GM21360 (cell line): ENCODE data around the gene RPL7A.
"Not testable (repeated sequence)": the region's sequence is repeated elsewhere in the genome, so short reads cannot be mapped to it uniquely, and the experiment has no call there.

Experiments used
- ATAC-seq: cut with Tn5 transposase; IDR thresholded peaks from one replicate; pipeline ENCODE4 v1.9.1; 2021; ENCODE audit warnings: mild to moderate bottlenecking, moderate library complexity; ENCODE audit not compliant: unreplicated experiment

Gene RPL7A

DNA sequence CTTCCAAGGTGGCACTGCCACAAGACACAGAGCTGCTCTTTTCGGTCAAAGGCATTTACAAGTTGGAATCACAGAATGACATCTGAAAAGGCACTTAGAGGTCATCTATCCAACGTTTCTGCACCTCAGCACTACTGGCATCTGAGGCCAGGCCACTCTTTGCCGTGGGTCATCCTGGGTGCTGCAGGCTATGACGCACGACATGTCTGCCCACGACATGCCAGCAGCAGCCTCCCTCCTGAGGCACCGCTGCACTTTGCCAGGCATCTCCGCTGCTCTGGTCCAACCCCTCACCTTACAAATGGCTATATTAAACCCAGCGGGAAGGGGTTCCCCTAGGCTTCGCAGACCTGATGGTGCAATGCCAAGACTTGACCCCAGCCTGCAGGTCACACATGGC is 19.8 kb downstream of the RPL7A start:
- ATAC-seq, result no peak

DNA sequence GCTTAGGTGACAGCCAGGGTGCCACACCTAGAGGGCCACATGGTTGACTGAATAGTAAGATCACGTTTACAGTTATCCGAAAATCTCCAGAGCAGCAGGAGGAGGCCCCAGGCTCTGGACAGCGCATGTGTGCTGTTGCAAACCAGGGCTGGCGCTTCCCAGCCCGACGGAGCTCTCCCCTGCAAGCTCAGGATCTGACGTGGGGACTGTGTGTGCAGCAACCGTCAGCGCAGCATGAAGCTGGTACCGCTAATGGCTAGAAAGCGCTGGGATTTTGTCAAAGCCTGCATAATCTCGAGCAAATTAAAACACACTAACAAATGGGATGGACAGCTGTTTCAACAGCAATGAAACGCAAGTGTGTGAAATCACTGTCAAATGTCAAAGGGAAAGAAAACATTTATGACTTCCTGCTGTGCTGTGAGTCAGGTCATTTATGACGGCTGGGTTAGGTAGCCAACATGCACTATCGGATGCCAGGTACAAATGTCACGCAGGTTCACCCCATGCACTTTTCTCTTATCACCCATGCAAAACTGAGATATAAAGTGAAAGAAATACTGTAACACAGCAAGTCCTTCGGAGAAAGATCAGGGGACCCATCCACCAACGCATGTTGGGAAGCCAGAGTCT is 20.3 kb downstream of the RPL7A start:
- ATAC-seq, result no peak

DNA sequence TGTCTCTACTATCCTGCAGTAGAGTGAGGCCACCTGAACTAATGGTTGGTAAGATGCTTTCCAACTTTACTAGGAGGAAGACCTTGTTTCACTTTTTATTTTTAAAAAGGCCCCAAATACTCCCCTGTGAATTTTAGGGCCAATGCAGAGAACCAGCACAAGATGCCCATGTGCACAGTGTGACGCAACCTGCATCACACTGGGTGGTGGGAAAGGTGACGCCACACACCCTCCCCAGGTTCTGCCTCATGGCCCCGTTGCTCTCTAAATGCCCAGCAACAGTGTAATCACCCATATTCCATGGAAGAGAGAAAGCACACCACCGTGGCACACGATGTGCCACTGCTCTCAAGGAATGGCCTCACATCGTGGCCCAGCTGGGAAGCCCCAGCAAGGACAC is 21.4 kb downstream of the RPL7A start:
- ATAC-seq, result no peak

DNA sequence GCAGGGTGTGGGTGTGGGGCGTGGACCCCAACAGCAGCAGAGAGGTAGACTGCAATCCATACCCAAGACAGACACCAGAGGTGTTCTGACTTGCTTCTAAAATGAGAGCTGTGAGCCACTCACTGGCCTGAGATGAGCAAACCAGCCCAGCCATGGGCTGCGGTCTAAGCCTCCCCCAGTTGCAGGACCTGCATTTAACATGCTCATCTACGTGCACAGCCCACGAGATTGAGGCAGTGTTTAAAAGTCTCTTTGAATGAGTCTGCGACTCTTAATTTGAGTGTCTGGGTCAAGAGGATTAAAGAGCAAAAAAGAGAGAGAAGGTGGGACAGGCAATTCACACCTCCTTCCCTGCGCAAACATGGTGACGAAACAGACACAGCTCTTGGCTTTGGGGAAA is 21.9 kb downstream of the RPL7A start:
- no peak for ATAC-seq

DNA sequence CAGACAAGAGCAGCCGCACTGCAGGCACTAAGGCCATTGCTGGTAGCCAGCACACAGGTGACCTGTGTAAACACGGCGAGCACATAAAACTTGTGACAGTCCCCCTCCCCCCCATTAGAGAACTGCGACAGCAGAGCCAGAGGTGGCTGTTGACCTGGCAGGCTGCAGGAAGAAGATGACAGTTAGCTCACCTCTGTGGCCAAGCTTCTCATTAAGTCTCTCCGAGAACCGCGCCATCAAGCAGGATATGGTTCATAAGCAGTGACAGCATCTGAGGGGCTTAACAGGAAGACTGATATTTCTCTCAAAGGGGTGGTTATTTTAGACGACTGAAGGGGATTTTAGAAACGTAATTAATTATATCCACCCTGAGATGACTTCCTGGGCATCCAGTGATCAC is 22.7 kb downstream of the RPL7A start:
- no peak for ATAC-seq

DNA sequence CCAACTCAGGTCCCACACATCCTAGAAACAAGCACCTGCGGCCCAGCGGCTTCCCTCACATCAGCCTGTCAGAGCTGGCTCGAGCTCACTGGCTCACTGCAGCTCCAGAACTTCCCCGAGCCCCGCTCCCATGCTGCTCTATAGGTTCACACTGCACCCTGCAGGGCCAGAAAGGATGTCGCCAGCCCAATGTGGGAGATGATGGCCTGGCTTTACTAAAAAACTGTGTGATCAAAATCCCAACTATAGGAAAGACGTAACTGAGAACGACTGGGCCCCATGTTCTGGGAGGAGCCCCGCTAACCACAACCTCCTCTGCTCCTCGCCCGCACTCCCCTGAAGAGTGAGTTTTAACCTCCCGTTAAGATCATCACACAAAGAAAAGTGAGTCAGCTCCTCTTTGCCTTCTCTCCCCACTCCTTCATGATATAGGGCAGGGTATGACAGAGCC is 23.3 kb downstream of the RPL7A start:
- no peak for ATAC-seq

DNA sequence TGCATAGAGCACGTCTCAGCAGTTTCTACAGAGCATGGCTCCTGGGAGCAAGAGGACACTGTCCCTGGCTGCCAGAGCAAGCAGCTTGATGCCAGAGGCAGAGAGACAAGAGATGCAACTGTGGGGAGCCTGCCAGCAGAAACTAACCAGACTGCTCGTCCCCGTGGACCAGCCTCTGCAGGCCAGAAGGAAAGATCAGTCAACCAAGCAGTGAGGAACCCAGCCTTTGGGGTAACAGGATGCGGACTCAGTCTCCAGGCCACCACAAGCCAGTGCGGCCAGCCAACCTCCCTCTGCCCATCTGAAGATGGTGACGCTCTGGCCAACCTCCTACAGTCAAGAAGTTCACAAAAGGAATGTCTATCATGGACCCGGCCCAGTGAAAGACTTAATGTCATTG is 24.1 kb downstream of the RPL7A start:
- ATAC-seq, result no peak

DNA sequence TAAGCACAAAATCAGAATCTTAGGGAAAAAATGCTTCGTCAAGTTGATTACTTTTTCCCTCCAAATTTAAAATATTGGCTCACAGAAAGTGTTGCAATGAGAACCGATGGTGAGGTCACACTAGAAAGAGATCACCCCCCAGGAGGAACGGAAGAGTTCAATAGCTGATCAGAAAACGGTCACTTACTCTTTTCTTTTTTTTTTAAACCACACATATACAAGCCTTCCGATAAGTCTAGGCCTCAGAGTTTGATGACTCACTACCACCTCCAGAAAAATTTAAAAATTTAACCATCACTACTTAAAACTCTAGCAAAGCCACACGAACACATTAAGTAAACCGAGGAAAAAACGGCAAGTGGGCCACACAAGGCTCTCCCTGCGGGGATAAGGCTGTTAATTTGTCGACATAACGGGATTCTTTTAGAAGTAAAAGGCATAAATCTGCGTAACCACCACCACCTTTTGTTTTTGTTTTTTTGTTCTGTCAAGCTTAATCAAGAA is 26.6 kb downstream of the RPL7A start:
- ATAC-seq, result no peak

DNA sequence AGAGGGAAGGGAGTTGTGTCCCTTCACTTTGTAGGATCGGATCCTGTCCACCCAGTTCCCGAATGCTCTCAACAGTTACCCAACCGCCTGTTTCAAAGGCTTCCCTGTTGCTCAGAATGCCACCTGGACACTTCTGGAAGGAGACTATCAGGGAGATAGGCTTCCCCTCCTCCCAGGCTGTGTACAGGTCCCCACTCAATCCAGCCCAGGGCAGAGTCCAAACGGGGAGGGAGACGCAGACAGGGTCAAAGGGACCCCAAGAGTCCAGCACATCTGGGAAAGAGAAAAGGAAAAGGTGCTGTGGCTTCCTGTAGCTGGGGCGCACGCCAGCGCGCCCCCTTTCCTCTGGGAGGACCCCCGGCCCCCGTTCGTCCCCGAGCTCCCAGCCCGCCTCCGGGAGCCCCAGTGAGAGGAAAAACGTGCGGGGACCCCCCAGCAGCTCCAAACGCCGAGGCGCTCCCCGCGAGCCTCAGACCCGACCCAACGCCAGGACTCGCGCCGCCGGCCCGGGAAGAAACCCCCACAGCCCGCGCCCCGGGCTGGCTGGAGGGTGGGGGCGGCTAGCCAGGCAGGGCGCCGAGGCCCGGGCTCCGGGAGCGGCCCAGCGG is 27.2 kb downstream of the RPL7A start:
- peak; percentile 7 for ATAC-seq

DNA sequence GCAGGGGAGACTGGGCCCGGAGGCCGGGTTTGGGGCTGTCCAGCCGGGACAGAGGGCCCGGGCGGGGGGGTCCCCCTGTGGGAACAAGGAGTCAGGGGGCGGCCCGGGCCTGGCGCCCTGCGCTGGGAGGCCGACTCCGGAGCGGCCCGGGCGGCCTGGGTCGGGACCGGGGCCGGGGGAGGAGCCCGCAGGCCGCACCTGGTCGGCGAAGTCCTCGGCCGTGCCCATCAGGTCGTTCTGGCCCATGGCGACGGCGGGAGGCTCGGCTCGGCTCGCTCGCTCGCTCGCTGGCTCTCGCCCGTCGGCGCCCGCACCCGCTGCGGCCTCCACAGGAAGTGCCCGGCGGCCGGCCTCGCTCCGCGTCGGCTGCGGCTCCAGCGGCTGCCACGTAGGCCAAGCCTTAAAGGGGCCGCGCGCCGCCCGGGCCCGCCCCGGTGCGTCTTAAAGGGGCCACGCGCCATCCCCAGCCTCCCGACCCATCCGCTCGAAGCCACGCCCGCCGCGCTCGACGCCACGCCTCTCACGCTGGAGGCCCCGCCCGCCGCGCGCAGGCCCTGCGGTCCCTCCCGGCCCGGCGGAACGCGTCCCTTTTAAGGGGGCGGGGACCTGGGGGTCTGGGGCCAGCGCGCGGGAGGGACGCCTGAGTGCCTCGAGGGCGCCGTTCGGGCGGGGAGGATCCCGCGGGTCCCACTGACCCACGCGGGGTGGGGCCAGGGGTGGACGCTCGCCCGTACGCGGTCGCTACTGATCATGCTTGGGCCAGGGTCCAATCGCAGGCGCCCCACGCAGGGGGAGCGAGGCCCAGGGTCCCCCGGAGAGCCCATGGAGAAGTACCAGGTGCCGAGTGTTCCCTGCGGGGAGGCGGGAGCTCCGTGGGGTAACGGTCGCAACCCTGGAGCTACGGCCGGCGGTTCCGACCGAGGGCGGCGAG is 28.0 kb downstream of the RPL7A start, which contains the start of the genes STKLD1 and SURF4:
Gene STKLD1, plus strand, starts transcription at position 643 of the 931 bp plus-strand sequence. Its CDS starts 108 bp downstream, at position 751.
Gene SURF4, minus strand, starts transcription at position 337 of the 931 bp plus-strand sequence. Its CDS starts 91 bp downstream, at position 246.
- peak; percentile 90 for ATAC-seq

DNA sequence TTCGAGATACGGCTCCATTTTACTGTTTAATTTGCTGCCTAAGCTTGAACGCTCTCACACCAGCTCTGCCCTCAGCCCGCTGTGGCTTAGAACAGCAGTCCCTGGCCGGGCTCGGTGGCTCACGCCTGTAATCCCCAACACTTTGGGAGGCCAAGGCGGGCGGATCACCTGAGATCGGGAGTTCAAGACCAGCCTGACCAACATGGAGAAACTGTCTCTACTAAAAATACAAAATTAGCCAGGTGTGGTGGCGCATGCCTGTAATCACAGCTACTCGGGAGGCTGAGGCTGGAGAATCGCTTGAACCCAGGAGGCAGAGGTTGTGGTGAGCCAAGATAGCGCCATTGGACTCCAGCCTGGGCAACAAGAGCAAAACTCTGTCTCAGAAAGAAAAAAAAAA is 29.3 kb downstream of the RPL7A start:
- not testable (repeated sequence) for ATAC-seq

DNA sequence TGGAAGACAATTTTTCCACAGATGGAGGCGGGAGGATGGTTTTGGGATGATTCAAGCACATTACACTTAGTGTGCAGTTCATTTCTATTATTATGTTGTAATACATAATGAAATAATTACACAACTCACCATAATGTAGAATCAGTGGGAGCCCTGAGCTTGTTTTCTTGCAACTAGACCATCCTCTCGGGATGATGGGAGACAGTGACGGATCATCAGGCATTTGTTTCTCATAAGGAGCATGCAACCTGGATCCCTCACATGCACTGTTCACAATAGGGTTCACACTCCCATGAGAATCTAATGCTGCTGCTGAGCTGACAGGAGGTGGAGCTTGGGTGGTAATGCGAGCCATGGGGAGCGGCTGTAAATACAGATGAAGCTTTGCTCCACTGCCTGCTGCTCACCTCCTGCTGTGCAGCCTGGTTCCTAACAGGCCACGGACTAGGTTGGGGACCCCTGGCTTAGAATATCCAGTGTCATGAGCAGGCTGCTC is 29.8 kb downstream of the RPL7A start:
- no peak for ATAC-seq

DNA sequence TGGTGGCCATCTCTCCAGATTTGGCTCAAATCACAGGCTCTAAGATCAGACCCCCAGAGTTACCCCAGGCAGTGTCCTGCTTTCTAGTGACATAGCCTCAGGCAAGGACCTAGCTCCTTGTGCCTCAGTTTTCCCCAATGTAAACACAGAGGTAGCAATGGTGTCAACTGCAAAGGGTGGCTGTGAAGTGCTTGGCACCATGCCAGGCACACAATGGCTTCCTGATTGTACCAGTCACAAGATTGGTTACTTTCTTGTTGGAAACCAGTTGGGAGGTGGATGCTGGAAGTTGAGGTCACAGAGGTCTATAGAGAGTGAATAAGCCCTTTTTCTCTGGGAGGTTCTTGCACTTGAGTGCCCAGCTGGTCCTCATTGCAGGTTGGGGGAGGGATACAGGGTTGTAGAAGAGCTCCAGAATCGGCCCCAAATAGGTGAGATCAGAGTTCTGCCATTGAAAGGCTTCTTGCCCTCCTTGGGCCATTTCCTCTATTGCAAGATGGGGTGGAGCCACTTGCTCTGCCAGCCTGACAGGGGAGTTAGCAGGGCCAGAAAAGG is 30.5 kb downstream of the RPL7A start:
- no peak for ATAC-seq

DNA sequence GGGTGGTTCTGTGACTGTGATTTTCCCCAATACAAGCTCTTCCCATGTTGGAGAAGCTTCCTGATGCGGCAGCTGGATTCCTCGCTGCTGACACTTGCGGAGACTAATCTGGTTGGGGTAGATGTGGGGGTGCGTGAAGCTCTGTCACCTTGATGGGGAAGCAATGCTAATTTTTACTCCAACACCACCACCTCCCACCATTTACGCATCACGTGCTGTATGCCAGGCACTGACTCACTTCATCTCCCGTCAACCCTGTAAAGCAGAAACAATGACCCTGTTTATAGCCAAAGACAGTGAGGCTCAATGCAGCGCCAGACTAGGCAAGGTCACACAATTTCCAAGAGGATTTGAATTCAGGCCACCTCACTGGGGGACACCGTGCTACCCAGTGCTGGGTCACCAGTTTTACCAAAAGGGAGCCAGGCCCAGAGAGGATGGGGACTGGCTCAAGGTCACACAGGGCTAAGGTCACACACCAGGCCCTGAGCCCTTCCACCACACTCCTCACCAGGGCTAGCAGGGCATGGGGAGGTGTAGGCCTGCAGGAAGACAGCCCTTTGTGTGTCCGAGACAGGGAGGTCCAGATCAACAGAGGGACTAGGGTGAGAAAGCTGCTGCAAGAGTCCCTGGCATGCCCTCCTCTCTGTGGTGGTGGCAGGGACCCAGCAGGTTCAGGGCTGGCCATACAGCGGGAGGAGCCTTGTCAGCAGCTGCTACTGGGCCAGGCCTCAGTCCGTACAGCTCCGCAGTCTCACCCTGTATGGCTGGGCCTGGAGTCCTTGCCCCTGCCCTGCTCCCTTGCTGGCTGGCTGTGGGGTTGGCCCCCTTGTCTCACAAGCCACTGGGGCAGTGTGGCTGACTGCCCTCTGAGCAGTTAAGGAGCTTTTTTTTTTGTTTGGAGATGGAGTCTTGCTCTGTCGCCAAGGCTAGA is 31.4 kb downstream of the RPL7A start:
- no peak for ATAC-seq

DNA sequence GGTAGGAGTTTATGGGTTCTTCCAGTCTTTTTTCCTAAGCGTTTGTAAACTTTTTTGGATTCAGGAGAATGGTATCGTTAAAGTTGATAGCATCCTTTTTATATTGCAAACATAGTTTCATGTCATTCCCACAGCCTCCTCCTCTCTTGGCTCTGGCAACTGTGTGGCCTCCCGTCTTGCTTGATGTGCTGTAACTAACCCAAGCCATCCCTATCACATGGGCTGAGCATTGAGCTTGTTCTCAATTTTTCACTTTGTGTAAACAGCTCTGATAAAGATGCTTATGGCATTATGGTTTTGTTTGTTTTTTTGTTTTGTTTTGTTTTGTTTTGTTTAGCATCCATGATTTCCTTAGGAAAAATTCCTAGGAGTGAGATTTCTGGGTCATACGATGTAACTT is 32.7 kb downstream of the RPL7A start:
- ATAC-seq, result no peak

DNA sequence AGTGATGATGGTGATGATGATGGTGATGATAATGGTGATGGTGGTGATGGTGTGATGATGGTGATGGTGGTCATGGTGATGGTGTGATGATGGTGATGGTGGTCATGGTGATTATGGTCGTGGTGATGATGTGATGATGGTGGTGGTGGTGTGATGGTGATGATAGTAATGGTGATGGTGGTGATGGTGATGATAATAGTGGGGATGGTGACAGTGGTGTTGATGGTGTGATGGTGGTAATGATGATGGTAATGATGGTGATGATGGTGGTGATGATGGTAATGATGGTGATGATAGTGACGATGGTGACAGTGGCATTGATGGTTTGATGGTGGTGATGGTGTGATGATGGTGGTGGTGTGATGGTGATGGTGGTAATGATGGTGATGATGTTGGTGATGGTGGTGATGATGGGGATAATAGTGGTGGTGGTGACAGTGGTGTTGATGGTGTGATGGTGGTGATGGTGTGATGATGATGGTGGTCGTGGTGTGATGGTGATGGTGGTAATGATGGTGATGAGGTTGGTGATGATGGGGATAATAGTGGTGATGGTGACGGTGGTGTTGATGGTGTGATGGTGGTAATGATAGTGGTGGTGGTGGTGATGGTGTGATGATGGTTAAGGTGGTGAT is 34.6 kb downstream of the RPL7A start:
- no peak for ATAC-seq

DNA sequence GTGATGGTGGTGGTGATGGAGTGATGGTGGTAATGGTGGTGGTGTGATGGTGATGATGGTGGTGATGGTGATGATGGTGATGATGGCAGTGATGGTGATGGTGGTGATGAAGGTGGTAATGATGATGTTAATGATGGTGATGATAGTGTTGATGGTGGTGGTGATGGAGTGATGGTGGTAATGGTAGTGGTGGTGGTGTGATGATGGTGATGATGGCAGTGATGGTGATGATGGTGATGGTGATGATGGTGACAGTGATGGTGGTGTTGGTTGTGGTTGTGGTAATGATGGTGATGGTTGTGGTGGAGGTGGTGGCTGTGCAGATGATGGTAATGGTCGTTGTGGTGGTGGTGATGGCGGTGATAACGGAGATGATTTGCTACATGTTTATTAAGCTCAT is 35.4 kb downstream of the RPL7A start:
- no peak for ATAC-seq

DNA sequence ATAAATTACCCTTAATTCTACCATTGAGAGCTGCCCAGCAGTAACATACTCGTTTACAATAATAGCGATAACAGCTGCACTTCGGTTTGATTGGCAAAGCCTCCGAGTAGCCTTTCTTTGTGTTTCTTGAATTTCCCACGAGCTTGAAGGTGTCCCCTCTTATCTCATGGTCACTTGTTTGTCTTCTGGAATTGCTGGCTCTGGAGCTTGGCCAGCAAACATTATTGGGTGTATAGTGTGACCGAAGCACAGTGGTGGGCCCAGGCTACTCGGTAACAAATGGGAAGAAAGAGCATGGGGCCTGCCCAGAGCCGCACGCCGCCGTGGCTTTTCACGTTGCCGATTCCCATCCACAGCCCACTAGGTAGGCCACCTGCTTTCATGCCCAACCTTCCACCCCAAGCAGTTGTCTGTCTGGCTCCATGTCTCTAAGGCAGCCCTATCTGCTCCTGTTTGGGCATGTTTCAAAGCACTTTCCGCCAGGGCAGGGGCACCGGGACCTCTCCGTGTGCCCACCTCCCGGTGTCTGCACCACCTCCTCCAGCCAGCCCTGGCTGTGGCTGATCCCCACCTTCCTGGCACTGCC is 36.8 kb downstream of the RPL7A start:
- ATAC-seq, result no peak

DNA sequence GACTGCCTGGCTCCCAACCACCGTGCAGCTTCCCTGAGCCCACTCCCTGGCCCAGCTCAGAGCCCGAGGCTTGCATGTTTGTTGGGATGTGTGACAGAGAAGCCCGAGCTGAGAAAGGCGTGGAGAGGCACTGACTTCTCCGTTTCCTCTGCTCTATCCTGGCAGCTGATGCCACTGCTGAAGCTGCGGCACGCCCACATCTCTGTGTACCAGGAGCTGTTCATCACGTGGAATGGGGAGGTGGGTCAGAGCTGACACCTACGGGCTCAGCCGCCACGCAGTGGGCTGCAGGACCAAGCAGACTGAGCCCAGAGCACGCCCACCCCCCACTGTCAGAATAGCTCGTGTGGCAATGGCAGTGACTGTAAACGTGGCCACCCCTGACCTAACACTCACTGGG is 37.4 kb downstream of the RPL7A start:
- no peak for ATAC-seq
